Measurements from ENCODE around the gene ITPK1.

ITPK1 gene

GRCh38 chr14:93028724-93029076, 87.0 kb downstream of the ITPK1 start:
- DNase-seq (ENCODE audit: low read depth), result no peak

GRCh38 chr14:93027810-93028723, 87.7 kb downstream of the ITPK1 start:
- no peak for DNase-seq (ENCODE audit: low read depth)

GRCh38 chr14:93026339-93026738, 89.4 kb downstream of the ITPK1 start:
- no peak for DNase-seq (ENCODE audit: low read depth)

GRCh38 chr14:93025055-93025454, 90.7 kb downstream of the ITPK1 start:
- no peak for DNase-seq (ENCODE audit: low read depth)

GRCh38 chr14:93024493-93024892, 91.2 kb downstream of the ITPK1 start:
- no peak for DNase-seq (ENCODE audit: low read depth)

- no peak for DNase-seq (ENCODE audit: low read depth)
Measured at GRCh38 chr14:93023802-93024434, 91.8 kb downstream of the ITPK1 start.

- no peak for DNase-seq (ENCODE audit: low read depth)
Measured at GRCh38 chr14:93023039-93023438, 92.7 kb downstream of the ITPK1 start.

- DNase-seq (ENCODE audit: low read depth), result no peak
Measured at GRCh38 chr14:93019970-93020369, 95.8 kb downstream of the ITPK1 start.

GRCh38 chr14:93019367-93019843, 96.3 kb downstream of the ITPK1 start:
- no peak for DNase-seq (ENCODE audit: low read depth)

GRCh38 chr14:93018366-93018765, 97.4 kb downstream of the ITPK1 start:
- no peak for DNase-seq (ENCODE audit: low read depth)

- no peak for DNase-seq (ENCODE audit: low read depth)
Measured at GRCh38 chr14:93017898-93018297, 97.8 kb downstream of the ITPK1 start.

GRCh38 chr14:93017301-93017797, 98.4 kb downstream of the ITPK1 start:
- DNase-seq (ENCODE audit: low read depth), result no peak

GRCh38 chr14:93016275-93016845, 99.4 kb downstream of the ITPK1 start:
- no peak for DNase-seq (ENCODE audit: low read depth)

GRCh38 chr14:93015505-93015904, 100.2 kb downstream of the ITPK1 start:
- DNase-seq (ENCODE audit: low read depth), result no peak

- no peak for DNase-seq (ENCODE audit: low read depth)
Measured at GRCh38 chr14:93015064-93015463, 100.7 kb downstream of the ITPK1 start.

- DNase-seq (ENCODE audit: low read depth), result no peak
Measured at GRCh38 chr14:93014058-93015023, 101.4 kb downstream of the ITPK1 start.

GRCh38 chr14:93012951-93013719, 102.6 kb downstream of the ITPK1 start:
- DNase-seq (ENCODE audit: low read depth), result no peak

GRCh38 chr14:93012506-93012905, 103.2 kb downstream of the ITPK1 start:
- no peak for DNase-seq (ENCODE audit: low read depth)

- DNase-seq (ENCODE audit: low read depth), result no peak
Measured at GRCh38 chr14:93011650-93012325, 103.9 kb downstream of the ITPK1 start.

- no peak for DNase-seq (ENCODE audit: low read depth)
Measured at GRCh38 chr14:93011141-93011529, 104.6 kb downstream of the ITPK1 start.
